ENCODE results near the gene FHAD1.

Gene FHAD1

GRCh38 chr1:15352128-15352957 is 105.3 kb downstream of the FHAD1 start:
- no peak overlapping the region for H2AFZ ChIP-seq

GRCh38 chr1:15353839-15354579 is 107.0 kb downstream of the FHAD1 start:
- Histone ChIP-seq H3K4me1 (no peaks in the 10 kb centered on the region), H3K27me3 (ENCODE audit: control insufficient read depth, insufficient read depth, low read length) (no peaks in the 10 kb centered on the region), H3K9me3 (ENCODE audit: control insufficient read depth, low read length) (no peaks in the 10 kb centered on the region), H3K36me3 (ENCODE audit: control insufficient read depth, insufficient read depth, low read length) (no peaks in the 10 kb centered on the region), H3K79me2 (no peaks in the 10 kb centered on the region), H3K9ac (no peak overlapping the region), H3K27ac (no peak overlapping the region), H2AFZ (no peak overlapping the region), H3K4me2 (ENCODE audit: low read length) (no peak overlapping the region), H3K4me3 (ENCODE audit: low read depth, low read length) (no peak overlapping the region)
- TF ChIP-seq CTCF (IDR thresholded peaks at IDR 0.05): no peak

More at GRCh38 chr1:15352128-15352957, 105.3 kb downstream of the FHAD1 start:
- Histone ChIP-seq H3K9me3 (ENCODE audit: control insufficient read depth, low read length) (no peaks in the 10 kb centered on the region), H3K27ac (no peak overlapping the region), H3K36me3 (ENCODE audit: control insufficient read depth, insufficient read depth, low read length) (no peaks in the 10 kb centered on the region), H3K4me1 (no peaks in the 10 kb centered on the region), H3K4me3 (ENCODE audit: low read depth, low read length) (no peak overlapping the region), H3K27me3 (ENCODE audit: control insufficient read depth, insufficient read depth, low read length) (no peaks in the 10 kb centered on the region), H3K79me2 (no peaks in the 10 kb centered on the region), H3K4me2 (ENCODE audit: low read length) (no peak overlapping the region), H3K9ac (no peak overlapping the region)
- TF ChIP-seq CTCF (IDR thresholded peaks at IDR 0.05): no peak

- no peaks in the 10 kb centered on the region for H3K36me3 ChIP-seq (ENCODE audit: control insufficient read depth, insufficient read depth, low read length)
- no peak overlapping the region for H3K4me2 ChIP-seq (ENCODE audit: low read length)
- H3K4me3 ChIP-seq (ENCODE audit: low read depth, low read length): no peak overlapping the region
- no peak overlapping the region for H2AFZ ChIP-seq
- no peaks in the 10 kb centered on the region for H3K27me3 ChIP-seq (ENCODE audit: control insufficient read depth, insufficient read depth, low read length)
- no peak for TF ChIP-seq CTCF (IDR thresholded peaks at IDR 0.05)
- H3K9me3 ChIP-seq (ENCODE audit: control insufficient read depth, low read length): no peaks in the 10 kb centered on the region
- H3K27ac ChIP-seq: no peak overlapping the region
- H3K4me1 ChIP-seq: no peaks in the 10 kb centered on the region
- no peak overlapping the region for H3K9ac ChIP-seq
- H3K79me2 ChIP-seq: no peaks in the 10 kb centered on the region
Measured at GRCh38 chr1:15354580-15354965, 107.5 kb downstream of the FHAD1 start.

GRCh38 chr1:15355968-15356625 is 109.1 kb downstream of the FHAD1 start:
- Histone ChIP-seq H2AFZ (no peak overlapping the region), H3K79me2 (no peaks in the 10 kb centered on the region), H3K9me3 (ENCODE audit: control insufficient read depth, low read length) (no peaks in the 10 kb centered on the region), H3K36me3 (ENCODE audit: control insufficient read depth, insufficient read depth, low read length) (no peaks in the 10 kb centered on the region), H3K27me3 (ENCODE audit: control insufficient read depth, insufficient read depth, low read length) (no peaks in the 10 kb centered on the region), H3K9ac (no peak overlapping the region), H3K4me2 (ENCODE audit: low read length) (no peak overlapping the region), H3K4me1 (no peaks in the 10 kb centered on the region), H3K27ac (no peak overlapping the region), H3K4me3 (ENCODE audit: low read depth, low read length) (no peak overlapping the region)
- TF ChIP-seq CTCF (IDR thresholded peaks at IDR 0.05): no peak

All from parathyroid adenoma (tissue), 2 donors.